ENCODE measurements around the gene SULT1C3.

DNA sequence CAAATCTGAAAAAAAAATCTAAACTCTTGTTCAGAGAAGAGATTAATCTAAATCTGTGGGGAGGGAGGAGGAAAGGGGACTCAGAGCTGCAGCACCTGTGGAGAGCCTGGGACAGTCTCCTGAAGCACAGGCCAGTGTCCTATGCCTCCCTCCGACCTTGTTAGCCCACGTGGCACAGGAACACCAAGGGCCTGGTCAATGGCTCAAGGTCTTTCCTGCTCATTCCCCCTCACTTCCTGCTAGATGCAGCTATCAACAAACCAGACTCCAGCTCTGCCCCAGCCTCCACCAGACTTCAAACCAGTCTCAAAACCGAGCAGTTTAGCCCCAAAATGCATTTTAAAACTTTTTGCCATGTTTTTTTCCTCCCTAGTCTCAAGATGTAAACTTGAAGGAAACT, 20.1 kb upstream of the SULT1C3 start:
- TF ChIP-seq FOXM1 (IDR thresholded peaks at IDR 0.05; ENCODE audit: borderline replicate concordance) (no peak), CTBP1 (IDR thresholded peaks at IDR 0.05; ENCODE audit: borderline replicate concordance) (no peak), ARNT (IDR thresholded peaks at IDR 0.05) (no peak), TARDBP (IDR thresholded peaks at IDR 0.05) (no peak), NFRKB (IDR thresholded peaks at IDR 0.05) (no peak), BHLHE40 (IDR thresholded peaks at IDR 0.05; ENCODE audit: borderline replicate concordance) (no peak), SP1 (IDR thresholded peaks at IDR 0.05) (no peak)
- TF ChIP-seq, protein P1, sequence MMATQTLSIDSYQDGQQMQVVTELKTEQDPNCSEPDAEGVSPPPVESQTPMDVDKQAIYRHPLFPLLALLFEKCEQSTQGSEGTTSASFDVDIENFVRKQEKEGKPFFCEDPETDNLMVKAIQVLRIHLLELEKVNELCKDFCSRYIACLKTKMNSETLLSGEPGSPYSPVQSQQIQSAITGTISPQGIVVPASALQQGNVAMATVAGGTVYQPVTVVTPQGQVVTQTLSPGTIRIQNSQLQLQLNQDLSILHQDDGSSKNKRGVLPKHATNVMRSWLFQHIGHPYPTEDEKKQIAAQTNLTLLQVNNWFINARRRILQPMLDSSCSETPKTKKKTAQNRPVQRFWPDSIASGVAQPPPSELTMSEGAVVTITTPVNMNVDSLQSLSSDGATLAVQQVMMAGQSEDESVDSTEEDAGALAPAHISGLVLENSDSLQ (IDR thresholded peaks at IDR 0.05) = no peak

All from HEK293T (cell line).